ENCODE measurements around the gene RIMBP2.

GRCh38 chr12:130364578-130364977 is 351.5 kb downstream of the RIMBP2 start:
- TF ChIP-seq CTCF (conservative IDR thresholded peaks at IDR 0.05; ENCODE audit: low read depth, low read length), result no peak
- TF ChIP-seq EZH2 (IDR thresholded peaks at IDR 0.05; ENCODE audit: borderline replicate concordance, low read depth, low read length, poor library complexity, severe bottlenecking), result no peak
